ENCODE data around the gene HDAC9. TPM values are rescaled to one million over a fixed set of nuclear protein-coding genes. Genes with fewer than 3 reads are reported as not detected.

Gene HDAC9
- total and polyA plus RNA-seq, 2 of the 13 experiments (the other 11 are each of a cell fraction or from before 2014, with no cell fraction given) = 0.05 to 0.07 TPM

DNA sequence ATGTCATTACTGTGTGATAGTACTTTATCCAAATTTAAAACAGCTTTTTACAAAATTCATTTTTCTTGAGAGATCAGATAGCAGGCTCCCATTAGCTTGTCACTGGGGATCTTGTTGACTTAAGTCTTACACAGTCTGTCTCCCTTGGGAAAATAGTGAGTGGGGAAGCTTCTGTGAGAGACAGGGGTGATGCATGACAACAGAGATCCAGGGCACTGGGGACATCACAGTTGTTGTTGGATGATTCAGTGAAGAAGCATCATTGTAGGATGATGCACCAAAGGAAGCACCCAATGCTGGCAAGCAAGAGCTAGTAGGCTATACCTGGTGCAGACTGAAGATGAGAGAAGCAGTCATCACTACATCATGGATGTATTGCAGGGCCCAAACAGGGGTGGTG is 284.7 kb downstream of the HDAC9 start (continued):
- TF ChIP-seq, protein P1, sequence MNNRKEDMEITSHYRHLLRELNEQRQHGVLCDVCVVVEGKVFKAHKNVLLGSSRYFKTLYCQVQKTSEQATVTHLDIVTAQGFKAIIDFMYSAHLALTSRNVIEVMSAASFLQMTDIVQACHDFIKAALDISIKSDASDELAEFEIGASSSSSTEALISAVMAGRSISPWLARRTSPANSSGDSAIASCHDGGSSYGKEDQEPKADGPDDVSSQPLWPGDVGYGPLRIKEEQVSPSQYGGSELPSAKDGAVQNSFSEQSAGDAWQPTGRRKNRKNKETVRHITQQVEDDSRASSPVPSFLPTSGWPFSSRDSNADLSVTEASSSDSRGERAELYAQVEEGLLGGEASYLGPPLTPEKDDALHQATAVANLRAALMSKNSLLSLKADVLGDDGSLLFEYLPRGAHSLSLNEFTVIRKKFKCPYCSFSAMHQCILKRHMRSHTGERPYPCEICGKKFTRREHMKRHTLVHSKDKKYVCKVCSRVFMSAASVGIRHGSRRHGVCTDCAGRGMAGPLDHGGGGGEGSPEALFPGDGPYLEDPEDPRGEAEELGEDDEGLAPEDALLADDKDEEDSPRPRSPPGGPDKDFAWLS (CRISPR knock-in tag; IDR thresholded peaks at IDR 0.05; ENCODE audit: borderline replicate concordance) = no peak
- TF ChIP-seq, protein P2, sequence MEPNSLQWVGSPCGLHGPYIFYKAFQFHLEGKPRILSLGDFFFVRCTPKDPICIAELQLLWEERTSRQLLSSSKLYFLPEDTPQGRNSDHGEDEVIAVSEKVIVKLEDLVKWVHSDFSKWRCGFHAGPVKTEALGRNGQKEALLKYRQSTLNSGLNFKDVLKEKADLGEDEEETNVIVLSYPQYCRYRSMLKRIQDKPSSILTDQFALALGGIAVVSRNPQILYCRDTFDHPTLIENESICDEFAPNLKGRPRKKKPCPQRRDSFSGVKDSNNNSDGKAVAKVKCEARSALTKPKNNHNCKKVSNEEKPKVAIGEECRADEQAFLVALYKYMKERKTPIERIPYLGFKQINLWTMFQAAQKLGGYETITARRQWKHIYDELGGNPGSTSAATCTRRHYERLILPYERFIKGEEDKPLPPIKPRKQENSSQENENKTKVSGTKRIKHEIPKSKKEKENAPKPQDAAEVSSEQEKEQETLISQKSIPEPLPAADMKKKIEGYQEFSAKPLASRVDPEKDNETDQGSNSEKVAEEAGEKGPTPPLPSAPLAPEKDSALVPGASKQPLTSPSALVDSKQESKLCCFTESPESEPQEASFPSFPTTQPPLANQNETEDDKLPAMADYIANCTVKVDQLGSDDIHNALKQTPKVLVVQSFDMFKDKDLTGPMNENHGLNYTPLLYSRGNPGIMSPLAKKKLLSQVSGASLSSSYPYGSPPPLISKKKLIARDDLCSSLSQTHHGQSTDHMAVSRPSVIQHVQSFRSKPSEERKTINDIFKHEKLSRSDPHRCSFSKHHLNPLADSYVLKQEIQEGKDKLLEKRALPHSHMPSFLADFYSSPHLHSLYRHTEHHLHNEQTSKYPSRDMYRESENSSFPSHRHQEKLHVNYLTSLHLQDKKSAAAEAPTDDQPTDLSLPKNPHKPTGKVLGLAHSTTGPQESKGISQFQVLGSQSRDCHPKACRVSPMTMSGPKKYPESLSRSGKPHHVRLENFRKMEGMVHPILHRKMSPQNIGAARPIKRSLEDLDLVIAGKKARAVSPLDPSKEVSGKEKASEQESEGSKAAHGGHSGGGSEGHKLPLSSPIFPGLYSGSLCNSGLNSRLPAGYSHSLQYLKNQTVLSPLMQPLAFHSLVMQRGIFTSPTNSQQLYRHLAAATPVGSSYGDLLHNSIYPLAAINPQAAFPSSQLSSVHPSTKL (CRISPR knock-in tag; IDR thresholded peaks at IDR 0.05) = no peak
- TF ChIP-seq NFE2 (CRISPR knock-in tag; IDR thresholded peaks at IDR 0.05) (no peak), PATZ1 (CRISPR knock-in tag; IDR thresholded peaks at IDR 0.05) (no peak)

GRCh38 chr7:18780938-18781337 is 285.4 kb downstream of the HDAC9 start:
- FAIRE-seq (no peak), DNase-seq (ENCODE audit: low spot score) (no peak), ATAC-seq (no peak)
- in situ Hi-C loops (cut with HindIII; ENCODE audit: extremely low pct_ligation_motif_present, low pct_unique_long_range_greater_than_20kb) (no loop called here), intact Hi-C loops (cut with micrococcal nuclease; ENCODE audit: unreplicated experiment) (no loop called here)
- ChIA-PET POLR2A (no interaction called here), CTCF (ENCODE audit: low intra/inter-chr PET ratio, low total read pairs) (no interaction called here)
- Histone ChIP-seq H3K27me3 (ENCODE audit: control insufficient read depth in 1 of 2, insufficient read depth in 2 of 2, low read length in 2 of 2) (no peaks in the 10 kb centered on the region), H3K4me3 (replicated peaks in 1 of 3; ENCODE audit: insufficient read depth in 1 of 3, low read depth in 2 of 3, low read length in 3 of 3) (no peak overlapping the region), H4K20me1 (ENCODE audit: insufficient read depth, low read length) (no peaks in the 10 kb centered on the region), H3K4me2 (ENCODE audit: low read depth, low read length) (no peak overlapping the region), H2AFZ (ENCODE audit: low read length) (no peak overlapping the region), H3K4me1 (ENCODE audit: insufficient read depth, low read length) (no peaks in the 10 kb centered on the region), H3K9ac (ENCODE audit: insufficient read depth, low read depth, low read length) (no peak overlapping the region), H3K36me3 (replicated peaks in 1 of 2; ENCODE audit: control insufficient read depth in 1 of 2, insufficient read depth in 2 of 2, low read length in 2 of 2) (no peaks in the 10 kb centered on the region), H3K9me3 (ENCODE audit: low read length) (peaks cover 37% of the 10 kb centered on the region), H3K27ac (ENCODE audit: extremely low read length, insufficient read depth, low read length) (no peak overlapping the region), H3K79me2 (ENCODE audit: insufficient read depth, low read length) (no peaks in the 10 kb centered on the region)
- no peak for TF ChIP-seq POLR2AphosphoS5 (IDR thresholded peaks at IDR 0.05; ENCODE audit: low read depth, low read length)
- no peak for TF ChIP-seq LCORL (IDR thresholded peaks at IDR 0.05)
- TF ChIP-seq LCORL (CRISPR knock-in tag; IDR thresholded peaks at IDR 0.05) = no peak
- no TSS peak for BruUV-seq (replicated peaks)
- WGBS (ENCODE audit: low lambda C conversion rate) = 36% methylated on average over 3 of the region's 3 CpGs
